Measurements from ENCODE around the gene CIAO2B.

CIAO2B gene

DNA sequence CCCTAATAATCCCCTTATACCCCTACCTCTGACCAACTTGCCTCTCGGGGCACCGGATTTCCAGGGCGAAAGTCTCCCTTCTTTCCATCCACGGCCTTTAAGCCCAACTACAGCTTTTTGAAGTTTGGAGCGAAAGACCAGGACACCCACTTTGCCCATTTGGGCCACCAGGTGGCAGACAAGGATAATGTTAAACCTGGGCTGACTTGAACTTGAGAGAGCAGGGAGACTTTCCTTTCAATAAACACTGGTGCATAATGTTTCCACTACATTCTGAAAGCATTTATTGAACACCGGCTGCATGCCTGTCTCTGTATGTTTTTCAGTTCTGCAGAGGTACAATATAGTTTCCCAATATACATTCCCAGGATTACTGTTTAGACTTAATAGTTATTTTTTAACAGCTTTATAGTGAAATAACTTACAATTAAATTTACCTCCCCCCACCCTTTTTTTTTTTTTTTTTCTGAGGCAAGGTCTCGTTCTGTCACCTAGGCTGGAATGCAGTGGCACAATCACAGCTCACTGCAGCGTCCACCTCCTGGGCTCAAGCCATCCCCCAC, 20.0 kb upstream of the CIAO2B start:
- no peaks in the 10 kb centered on the region for H3K36me3 ChIP-seq (ENCODE audit: control insufficient read depth, insufficient read depth, low read length)
- H3K27ac ChIP-seq (ENCODE audit: low read depth, low read length, severe bottlenecking): no peak overlapping the region
- H3K4me3 ChIP-seq (ENCODE audit: extremely low read depth, insufficient read depth, low read length, poor library complexity, severe bottlenecking): no peak overlapping the region
- WGBS, 2 experiments (ENCODE audit: insufficient coverage in 2 of 2): 37 to 39% methylated on average over 5 to 6 of the region's 8 CpGs
- peaks cover 12% of the 10 kb centered on the region for H3K9me3 ChIP-seq (ENCODE audit: control insufficient read depth, low read length)
- no peaks in the 10 kb centered on the region for H3K4me1 ChIP-seq (ENCODE audit: control insufficient read depth, insufficient read depth, low read length, poor library complexity, severe bottlenecking)

GRCh38 chr16:66953462-66954096, 19.4 kb upstream of the CIAO2B start:
- Histone ChIP-seq H3K9me3 (ENCODE audit: control insufficient read depth, low read length) (peaks cover 12% of the 10 kb centered on the region), H3K36me3 (ENCODE audit: control insufficient read depth, insufficient read depth, low read length) (no peaks in the 10 kb centered on the region), H3K4me3 (ENCODE audit: extremely low read depth, insufficient read depth, low read length, poor library complexity, severe bottlenecking) (no peak overlapping the region), H3K27ac (ENCODE audit: low read depth, low read length, severe bottlenecking) (no peak overlapping the region), H3K4me1 (ENCODE audit: control insufficient read depth, insufficient read depth, low read length, poor library complexity, severe bottlenecking) (no peaks in the 10 kb centered on the region)
- 87 to 89% methylated on average over 6 to 7 of the region's 10 CpGs for WGBS, 2 experiments (ENCODE audit: insufficient coverage in 2 of 2)

GRCh38 chr16:66952430-66953110, 18.4 kb upstream of the CIAO2B start:
- Histone ChIP-seq H3K4me3 (ENCODE audit: extremely low read depth, insufficient read depth, low read length, poor library complexity, severe bottlenecking) (no peak overlapping the region), H3K9me3 (ENCODE audit: control insufficient read depth, low read length) (peaks cover 12% of the 10 kb centered on the region), H3K27ac (ENCODE audit: low read depth, low read length, severe bottlenecking) (no peak overlapping the region), H3K36me3 (ENCODE audit: control insufficient read depth, insufficient read depth, low read length) (no peaks in the 10 kb centered on the region), H3K4me1 (ENCODE audit: control insufficient read depth, insufficient read depth, low read length, poor library complexity, severe bottlenecking) (no peaks in the 10 kb centered on the region)
- WGBS, 2 experiments (ENCODE audit: insufficient coverage in 2 of 2): 95% methylated on average over 6 of the region's 7 CpGs

GRCh38 chr16:66950971-66951790, 17.0 kb upstream of the CIAO2B start:
- H3K4me3 ChIP-seq (ENCODE audit: extremely low read depth, insufficient read depth, low read length, poor library complexity, severe bottlenecking): no peak overlapping the region
- H3K36me3 ChIP-seq (ENCODE audit: control insufficient read depth, insufficient read depth, low read length): no peaks in the 10 kb centered on the region
- H3K27ac ChIP-seq (ENCODE audit: low read depth, low read length, severe bottlenecking): no peak overlapping the region
- no peaks in the 10 kb centered on the region for H3K4me1 ChIP-seq (ENCODE audit: control insufficient read depth, insufficient read depth, low read length, poor library complexity, severe bottlenecking)
- H3K9me3 ChIP-seq (ENCODE audit: control insufficient read depth, low read length): peaks cover 12% of the 10 kb centered on the region
- 86 to 92% methylated on average over 1 of the region's 4 CpGs for WGBS, 2 experiments (ENCODE audit: insufficient coverage in 2 of 2)

DNA sequence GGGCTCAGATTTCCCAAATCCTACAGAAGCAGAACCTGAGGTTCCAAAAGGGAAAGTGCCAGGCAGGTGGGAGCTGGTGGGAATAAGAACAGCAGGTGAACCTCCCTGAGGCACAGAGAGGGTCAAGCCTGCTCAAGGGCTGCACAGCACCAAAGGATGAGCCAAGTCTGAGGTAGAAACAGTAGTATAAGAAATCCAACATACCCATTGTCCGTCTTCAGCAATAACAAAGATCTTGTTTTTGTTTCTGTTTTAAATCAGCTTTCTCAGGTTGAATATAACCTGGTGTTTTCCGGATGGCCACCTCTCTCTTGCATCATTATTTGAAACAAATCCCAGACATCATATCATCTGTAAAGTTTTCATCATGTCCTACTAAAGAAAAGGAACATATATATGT, 16.2 kb upstream of the CIAO2B start:
- Histone ChIP-seq H3K27ac (ENCODE audit: low read depth, low read length, severe bottlenecking) (no peak overlapping the region), H3K4me1 (ENCODE audit: control insufficient read depth, insufficient read depth, low read length, poor library complexity, severe bottlenecking) (no peaks in the 10 kb centered on the region), H3K4me3 (ENCODE audit: extremely low read depth, insufficient read depth, low read length, poor library complexity, severe bottlenecking) (no peak overlapping the region), H3K9me3 (ENCODE audit: control insufficient read depth, low read length) (peaks cover 12% of the 10 kb centered on the region), H3K36me3 (ENCODE audit: control insufficient read depth, insufficient read depth, low read length) (no peaks in the 10 kb centered on the region)
- no CpG with 5 or more reads among the region's 2 CpGs for WGBS, 2 experiments (ENCODE audit: insufficient coverage in 2 of 2)

DNA sequence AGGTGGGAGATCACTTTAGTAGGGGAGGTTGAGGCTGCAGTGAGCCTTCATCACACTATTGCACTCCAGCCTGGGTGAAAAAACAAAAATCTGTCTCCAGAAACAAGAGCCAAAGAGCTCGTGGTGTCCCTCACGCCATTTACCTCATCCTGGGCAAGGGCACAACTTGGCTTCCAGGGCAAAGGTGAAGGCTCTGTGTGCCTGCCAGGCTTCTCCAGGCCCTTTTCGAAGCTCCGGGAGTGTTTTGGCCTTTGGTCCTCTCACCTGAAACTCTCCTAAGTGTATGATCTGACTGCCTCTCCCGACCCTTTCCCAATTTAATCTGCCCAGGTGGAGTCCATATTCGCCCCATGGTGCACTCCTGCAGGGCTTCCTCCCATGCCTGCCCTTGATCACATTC, 15.3 kb upstream of the CIAO2B start:
- WGBS, 2 experiments (ENCODE audit: insufficient coverage in 2 of 2): 73 to 93% methylated on average over 6 of the region's 6 CpGs

DNA sequence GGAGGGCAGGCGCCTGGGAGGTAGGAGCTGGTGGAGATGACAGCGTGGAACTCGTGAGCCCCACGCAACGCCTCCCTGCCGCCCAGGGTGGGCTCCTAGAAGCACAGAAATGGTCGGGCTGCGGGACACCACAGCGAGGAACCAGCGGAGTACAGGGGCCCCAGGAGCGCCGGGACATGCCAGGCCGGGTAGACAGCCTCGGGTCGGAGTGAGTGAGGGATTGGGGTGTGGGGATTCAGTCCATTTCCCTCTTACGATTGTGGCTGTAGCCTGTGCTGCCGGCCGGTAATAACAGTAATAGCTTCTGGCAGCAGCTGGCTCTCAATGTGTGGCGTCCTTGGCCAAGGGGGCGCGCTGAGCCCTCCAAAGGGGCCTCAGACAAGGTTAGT, 14.6 kb upstream of the CIAO2B start:
- Histone ChIP-seq H3K4me1 (ENCODE audit: control insufficient read depth, insufficient read depth, low read length, poor library complexity, severe bottlenecking) (no peaks in the 10 kb centered on the region), H3K27ac (ENCODE audit: low read depth, low read length, severe bottlenecking) (no peak overlapping the region), H3K36me3 (ENCODE audit: control insufficient read depth, insufficient read depth, low read length) (no peaks in the 10 kb centered on the region), H3K9me3 (ENCODE audit: control insufficient read depth, low read length) (peaks cover 12% of the 10 kb centered on the region), H3K4me3 (ENCODE audit: extremely low read depth, insufficient read depth, low read length, poor library complexity, severe bottlenecking) (no peak overlapping the region)
- WGBS, 2 experiments (ENCODE audit: insufficient coverage in 2 of 2): 89 to 95% methylated on average over 14 to 21 of the region's 21 CpGs

More for the DNA sequence above, 15.3 kb upstream of the CIAO2B start:
- peaks cover 12% of the 10 kb centered on the region for H3K9me3 ChIP-seq (ENCODE audit: control insufficient read depth, low read length)
- H3K27ac ChIP-seq (ENCODE audit: low read depth, low read length, severe bottlenecking): no peak overlapping the region
- no peaks in the 10 kb centered on the region for H3K36me3 ChIP-seq (ENCODE audit: control insufficient read depth, insufficient read depth, low read length)
- no peak overlapping the region for H3K4me3 ChIP-seq (ENCODE audit: extremely low read depth, insufficient read depth, low read length, poor library complexity, severe bottlenecking)
- H3K4me1 ChIP-seq (ENCODE audit: control insufficient read depth, insufficient read depth, low read length, poor library complexity, severe bottlenecking): no peaks in the 10 kb centered on the region

DNA sequence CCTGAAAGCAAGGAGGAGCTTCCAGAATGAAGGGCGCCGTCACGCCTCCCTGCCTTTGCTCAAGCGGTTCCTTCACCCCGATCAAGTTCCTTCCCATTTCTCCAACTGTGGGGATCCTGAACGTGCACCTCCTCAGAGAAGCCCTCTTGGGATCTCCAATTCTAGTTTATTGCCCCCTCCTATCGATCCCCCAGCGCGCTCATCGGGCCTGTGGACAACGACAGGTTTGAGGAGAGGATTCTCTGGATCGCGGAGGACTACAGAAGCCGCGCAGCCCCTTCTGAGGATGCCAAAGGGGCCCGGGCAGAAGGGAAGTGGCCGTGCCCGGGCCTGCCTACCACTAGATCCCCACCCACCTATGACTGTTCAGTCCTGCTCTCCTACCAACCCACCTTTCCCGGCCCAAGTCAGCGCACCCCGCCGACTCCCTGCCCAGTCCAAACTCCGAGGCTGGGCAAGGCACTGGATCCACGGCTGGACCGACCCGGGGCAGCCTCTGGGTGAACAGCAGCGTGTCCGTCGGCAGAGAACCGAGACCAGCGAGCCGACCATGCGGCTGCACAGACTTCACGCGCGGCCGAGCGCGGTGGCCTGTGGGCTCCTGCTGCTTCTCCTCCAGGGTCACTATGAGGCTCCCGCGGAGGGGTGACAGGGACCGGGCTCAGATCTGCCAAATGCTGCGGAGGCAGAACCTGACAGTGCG, 14.1 kb upstream of the CIAO2B start:
- 87 to 90% methylated on average over 25 to 38 of the region's 44 CpGs for WGBS, 2 experiments (ENCODE audit: insufficient coverage in 2 of 2)
- Histone ChIP-seq H3K4me3 (ENCODE audit: extremely low read depth, insufficient read depth, low read length, poor library complexity, severe bottlenecking) (no peak overlapping the region), H3K27ac (ENCODE audit: low read depth, low read length, severe bottlenecking) (no peak overlapping the region), H3K36me3 (ENCODE audit: control insufficient read depth, insufficient read depth, low read length) (peaks cover 5% of the 10 kb centered on the region), H3K9me3 (ENCODE audit: control insufficient read depth, low read length) (peaks cover 12% of the 10 kb centered on the region), H3K4me1 (ENCODE audit: control insufficient read depth, insufficient read depth, low read length, poor library complexity, severe bottlenecking) (no peaks in the 10 kb centered on the region)

- Histone ChIP-seq H3K4me1 (ENCODE audit: control insufficient read depth, insufficient read depth, low read length, poor library complexity, severe bottlenecking) (no peaks in the 10 kb centered on the region), H3K36me3 (ENCODE audit: control insufficient read depth, insufficient read depth, low read length) (peaks cover 13% of the 10 kb centered on the region), H3K9me3 (ENCODE audit: control insufficient read depth, low read length) (peaks cover 12% of the 10 kb centered on the region), H3K4me3 (ENCODE audit: extremely low read depth, insufficient read depth, low read length, poor library complexity, severe bottlenecking) (no peak overlapping the region), H3K27ac (ENCODE audit: low read depth, low read length, severe bottlenecking) (no peak overlapping the region)
- WGBS, 2 experiments (ENCODE audit: insufficient coverage in 2 of 2): 64 to 71% methylated on average over 12 to 13 of the region's 23 CpGs
Observed at GRCh38 chr16:66947302-66948065, 13.3 kb upstream of the CIAO2B start.

- H3K4me1 ChIP-seq (ENCODE audit: control insufficient read depth, insufficient read depth, low read length, poor library complexity, severe bottlenecking): no peaks in the 10 kb centered on the region
- peaks cover 19% of the 10 kb centered on the region for H3K36me3 ChIP-seq (ENCODE audit: control insufficient read depth, insufficient read depth, low read length)
- H3K4me3 ChIP-seq (ENCODE audit: extremely low read depth, insufficient read depth, low read length, poor library complexity, severe bottlenecking): no peak overlapping the region
- H3K9me3 ChIP-seq (ENCODE audit: control insufficient read depth, low read length): peaks cover 11% of the 10 kb centered on the region
- WGBS, 2 experiments (ENCODE audit: insufficient coverage in 2 of 2): 57 to 65% methylated on average over 1 to 4 of the region's 5 CpGs
- H3K27ac ChIP-seq (ENCODE audit: low read depth, low read length, severe bottlenecking): no peak overlapping the region
Observed at GRCh38 chr16:66946974-66947301, 12.7 kb upstream of the CIAO2B start.

Measured in mesodermal cell (in vitro differentiated cells).